GM18519 (cell line): Measurements from ENCODE around the gene PSMD1.
"Not testable (repeated sequence)": the region's sequence is repeated elsewhere in the genome, so short reads cannot be mapped to it uniquely, and the experiment has no call there.

Experiments used
- ATAC-seq: cut with Tn5 transposase; IDR thresholded peaks from one replicate; pipeline ENCODE4 v1.9.1; 2021; ENCODE audit warnings: mild to moderate bottlenecking, moderate library complexity; ENCODE audit not compliant: unreplicated experiment, low FRiP score

Gene PSMD1

GRCh38 chr2:231051116-231051515 is 5.6 kb upstream of the PSMD1 start:
- no peak for ATAC-seq

GRCh38 chr2:231052494-231053451 is 3.9 kb upstream of the PSMD1 start:
- peak; percentile 63 for ATAC-seq

- ATAC-seq: no peak
Measured at GRCh38 chr2:231053846-231054245, 2.8 kb upstream of the PSMD1 start.

- ATAC-seq: no peak
Measured at GRCh38 chr2:231057590-231057989, 923 bp downstream of the PSMD1 start.

GRCh38 chr2:231058761-231059550 is 2.3 kb downstream of the PSMD1 start:
- ATAC-seq: no peak

GRCh38 chr2:231059756-231060155 is 3.1 kb downstream of the PSMD1 start:
- no peak for ATAC-seq

GRCh38 chr2:231062776-231063175 is 6.1 kb downstream of the PSMD1 start:
- no peak for ATAC-seq

GRCh38 chr2:231063347-231063746 is 6.7 kb downstream of the PSMD1 start:
- no peak for ATAC-seq

- no peak for ATAC-seq
Measured at GRCh38 chr2:231065966-231066365, 9.3 kb downstream of the PSMD1 start.

GRCh38 chr2:231067531-231067930 is 10.9 kb downstream of the PSMD1 start:
- not testable (repeated sequence) for ATAC-seq

GRCh38 chr2:231068525-231069222 is 12.0 kb downstream of the PSMD1 start:
- ATAC-seq: no peak

- no peak for ATAC-seq
Measured at GRCh38 chr2:231069379-231070054, 12.8 kb downstream of the PSMD1 start.

- ATAC-seq: no peak
Measured at GRCh38 chr2:231084565-231084964, 27.9 kb downstream of the PSMD1 start.

GRCh38 chr2:231088754-231089153 is 32.1 kb downstream of the PSMD1 start:
- no peak for ATAC-seq

- ATAC-seq: no peak
Measured at GRCh38 chr2:231093933-231094332, 37.3 kb downstream of the PSMD1 start.

- no peak for ATAC-seq
Measured at GRCh38 chr2:231094736-231095346, 38.2 kb downstream of the PSMD1 start.

GRCh38 chr2:231099918-231100317 is 43.3 kb downstream of the PSMD1 start:
- ATAC-seq: no peak

- ATAC-seq: not testable (repeated sequence)
Measured at GRCh38 chr2:231100321-231100720, 43.7 kb downstream of the PSMD1 start.

GRCh38 chr2:231100990-231101389 is 44.3 kb downstream of the PSMD1 start:
- no peak for ATAC-seq

GRCh38 chr2:231102772-231103171 is 46.1 kb downstream of the PSMD1 start:
- no peak for ATAC-seq
